ENCODE data around the gene NOS1AP.
A peak's percentile ranks its signal among the peaks of the same experiment; 100 is the strongest.

The NOS1AP gene

GRCh38 chr1:162220009-162220539 lies 150.6 kb downstream of the NOS1AP start:
- no peak for DNase-seq (ENCODE audit: low spot score)

GRCh38 chr1:162222014-162222413 lies 152.5 kb downstream of the NOS1AP start:
- DNase-seq (ENCODE audit: low spot score), result no peak

GRCh38 chr1:162222730-162223129 lies 153.2 kb downstream of the NOS1AP start:
- no peak for DNase-seq (ENCODE audit: low spot score)

- DNase-seq (ENCODE audit: low spot score), result peak; percentile 48
Observed at GRCh38 chr1:162223488-162223887, 154.0 kb downstream of the NOS1AP start.

- no peak for DNase-seq (ENCODE audit: low spot score)
Observed at GRCh38 chr1:162224267-162224666, 154.8 kb downstream of the NOS1AP start.

GRCh38 chr1:162228586-162228985 lies 159.1 kb downstream of the NOS1AP start:
- no peak for DNase-seq (ENCODE audit: low spot score)

GRCh38 chr1:162229549-162229948 lies 160.1 kb downstream of the NOS1AP start:
- DNase-seq (ENCODE audit: low spot score), result no peak

GRCh38 chr1:162230096-162230495 lies 160.6 kb downstream of the NOS1AP start:
- DNase-seq (ENCODE audit: low spot score), result peak; percentile 45

GRCh38 chr1:162230517-162230916 lies 161.0 kb downstream of the NOS1AP start:
- no peak for DNase-seq (ENCODE audit: low spot score)

GRCh38 chr1:162232034-162232711 lies 162.7 kb downstream of the NOS1AP start:
- DNase-seq (ENCODE audit: low spot score), result no peak

- DNase-seq (ENCODE audit: low spot score), result no peak
Observed at GRCh38 chr1:162233066-162233465, 163.6 kb downstream of the NOS1AP start.

- DNase-seq (ENCODE audit: low spot score), result no peak
Observed at GRCh38 chr1:162233937-162234336, 164.4 kb downstream of the NOS1AP start.

- DNase-seq (ENCODE audit: low spot score), result no peak
Observed at GRCh38 chr1:162234571-162234970, 165.1 kb downstream of the NOS1AP start.

- DNase-seq (ENCODE audit: low spot score), result no peak
Observed at GRCh38 chr1:162235241-162235800, 165.8 kb downstream of the NOS1AP start.

- no peak for DNase-seq (ENCODE audit: low spot score)
Observed at GRCh38 chr1:162236201-162236600, 166.7 kb downstream of the NOS1AP start.

- no peak for DNase-seq (ENCODE audit: low spot score)
Observed at GRCh38 chr1:162236618-162237017, 167.1 kb downstream of the NOS1AP start.

GRCh38 chr1:162240577-162240976 lies 171.1 kb downstream of the NOS1AP start:
- DNase-seq (ENCODE audit: low spot score), result no peak

GRCh38 chr1:162242804-162243203 lies 173.3 kb downstream of the NOS1AP start:
- no peak for DNase-seq (ENCODE audit: low spot score)

GRCh38 chr1:162248854-162249535 lies 179.5 kb downstream of the NOS1AP start:
- DNase-seq (ENCODE audit: low spot score), result no peak

GRCh38 chr1:162250004-162250730 lies 180.7 kb downstream of the NOS1AP start:
- no peak for DNase-seq (ENCODE audit: low spot score)

GRCh38 chr1:162251102-162251501 lies 181.6 kb downstream of the NOS1AP start:
- DNase-seq (ENCODE audit: low spot score), result no peak

- DNase-seq (ENCODE audit: low spot score), result no peak
Observed at GRCh38 chr1:162252214-162252613, 182.7 kb downstream of the NOS1AP start.

- DNase-seq (ENCODE audit: low spot score), result no peak
Observed at GRCh38 chr1:162253790-162254189, 184.3 kb downstream of the NOS1AP start.
